Activated T-cell treated with anti-CD3 and anti-CD28 coated beads, Interleukin-2, amount 50 U/mL, for 48 hours (primary cell): ENCODE measurements around the gene YES1.

Source experiments
- DNase-seq, 2 experiments: peaks; one replicate each; pipeline ENCODE4 v3.0.0-alpha.2; 2020

YES1 gene

GRCh38 chr18:681985-682384 is 130.1 kb downstream of the YES1 start:
- DNase-seq = peak; percentile 53 to 62

- DNase-seq = no peak
Observed at GRCh38 chr18:680392-680791, 131.7 kb downstream of the YES1 start.

- no peak for DNase-seq
Observed at GRCh38 chr18:679516-679915, 132.5 kb downstream of the YES1 start.

DNA sequence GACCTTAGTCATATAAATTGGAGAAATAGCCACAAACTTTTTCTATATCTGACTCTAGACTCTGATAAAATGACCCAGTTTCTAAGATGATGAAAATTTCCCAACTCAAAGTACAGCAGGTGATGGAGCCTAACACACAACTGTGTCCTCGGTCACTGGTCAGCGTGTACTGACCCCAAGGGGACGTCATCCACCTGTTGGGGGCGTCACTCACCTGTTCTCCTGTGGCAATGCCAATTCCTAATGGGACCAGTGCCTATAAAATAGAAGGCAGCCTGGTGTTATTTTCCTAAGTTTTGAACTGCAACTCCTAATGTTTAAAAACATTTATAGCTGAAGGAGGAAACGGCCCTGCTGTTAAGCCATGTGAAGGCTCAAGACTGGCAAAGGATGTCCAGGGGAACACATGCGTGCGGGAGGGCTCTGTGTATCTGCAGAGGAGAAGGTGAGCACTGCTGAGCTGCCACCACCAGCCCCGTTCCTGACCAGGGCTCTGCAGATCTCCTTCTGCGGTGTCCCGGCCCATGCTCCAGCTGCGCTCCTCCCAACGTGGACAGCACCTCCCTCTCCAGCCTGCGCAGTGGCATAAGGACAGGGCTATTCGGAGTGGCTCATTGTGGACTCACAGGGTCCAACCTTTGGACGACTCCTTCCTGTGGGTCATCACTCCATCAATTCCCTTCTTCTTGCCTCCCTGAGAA is 133.4 kb downstream of the YES1 start:
- no peak for DNase-seq

DNA sequence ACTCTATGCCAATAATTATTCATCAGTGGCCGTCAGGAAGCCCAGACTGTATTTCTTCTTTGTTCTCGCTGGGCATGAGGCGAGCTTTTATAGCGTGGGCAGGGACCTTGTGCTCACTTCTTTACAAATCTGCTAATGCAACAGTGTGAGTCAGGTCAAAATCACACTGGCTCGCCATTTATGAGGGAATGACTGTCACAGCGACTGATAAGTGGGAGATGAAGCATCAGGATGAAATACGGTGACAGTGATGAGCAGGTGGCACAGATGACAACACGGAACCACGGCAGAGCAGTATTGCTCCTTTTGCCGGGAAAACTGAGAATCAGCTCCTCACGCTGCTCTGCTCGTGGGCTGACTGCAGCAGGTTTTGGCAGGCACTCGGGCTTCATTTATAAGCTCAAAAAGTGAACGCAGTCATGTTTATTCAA is 134.1 kb downstream of the YES1 start:
- peak in 1 of 2 experiments; percentile 20 for DNase-seq

GRCh38 chr18:677145-677544 is 134.9 kb downstream of the YES1 start:
- peak; percentile 11 to 12 for DNase-seq

DNA sequence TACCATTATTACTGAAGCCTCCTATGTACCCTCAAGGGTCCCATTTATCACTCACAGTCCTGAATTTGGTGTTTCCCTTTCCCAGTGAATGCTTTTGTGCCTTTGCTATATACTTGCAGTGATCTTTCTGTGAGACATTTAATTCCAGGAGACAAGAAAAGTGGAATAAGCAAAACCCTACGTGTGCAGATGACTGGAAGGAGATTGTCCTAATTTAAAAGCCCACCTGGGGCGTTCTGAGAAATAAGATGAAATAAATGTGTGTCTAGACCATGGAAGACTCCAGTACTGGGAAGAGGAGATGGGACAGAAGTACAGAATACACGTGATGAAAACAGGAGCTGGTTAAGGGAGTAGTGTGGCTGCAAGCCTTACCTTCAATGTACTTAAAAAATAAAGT is 135.3 kb downstream of the YES1 start:
- DNase-seq = no peak

GRCh38 chr18:676069-676468 is 136.0 kb downstream of the YES1 start:
- peak; percentile 19 to 20 for DNase-seq

DNA sequence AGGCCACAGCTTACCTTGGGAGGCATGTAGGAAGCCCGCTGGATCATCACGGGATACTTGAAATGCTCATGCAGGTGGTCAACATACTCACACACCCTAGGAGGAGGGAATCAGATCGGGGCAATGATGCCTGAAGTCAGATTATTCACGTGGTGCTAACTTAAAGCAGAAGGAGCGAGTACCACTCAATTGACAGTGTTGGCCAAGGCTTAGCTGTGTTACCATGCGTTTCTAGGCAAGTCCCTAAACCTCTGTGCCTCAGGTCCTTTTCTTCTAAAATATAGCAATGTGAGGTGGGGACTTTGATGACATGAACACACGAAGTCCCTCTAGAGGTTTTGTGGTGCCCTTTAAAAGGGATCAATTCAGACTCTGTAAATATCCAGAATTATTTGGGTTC is 136.7 kb downstream of the YES1 start:
- DNase-seq = peak in 1 of 2 experiments; percentile 19

DNA sequence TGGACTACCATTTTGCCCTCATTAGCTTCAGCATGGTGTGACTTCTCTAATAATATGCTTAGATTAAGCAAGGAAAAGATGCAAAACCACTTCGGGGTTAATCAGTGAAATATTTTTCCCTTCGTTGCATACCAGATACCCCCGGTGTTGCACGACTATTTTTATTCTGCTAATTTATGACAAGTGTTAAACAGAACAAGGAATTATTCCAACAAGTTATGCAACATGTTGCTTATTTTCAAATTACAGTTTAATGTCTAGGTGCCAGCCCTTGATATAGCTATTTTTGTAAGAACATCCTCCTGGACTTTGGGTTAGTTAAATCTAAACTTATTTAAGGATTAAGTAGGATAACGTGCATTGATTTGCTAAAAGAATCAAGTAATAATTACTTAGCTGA is 138.3 kb downstream of the YES1 start:
- DNase-seq = no peak

DNA sequence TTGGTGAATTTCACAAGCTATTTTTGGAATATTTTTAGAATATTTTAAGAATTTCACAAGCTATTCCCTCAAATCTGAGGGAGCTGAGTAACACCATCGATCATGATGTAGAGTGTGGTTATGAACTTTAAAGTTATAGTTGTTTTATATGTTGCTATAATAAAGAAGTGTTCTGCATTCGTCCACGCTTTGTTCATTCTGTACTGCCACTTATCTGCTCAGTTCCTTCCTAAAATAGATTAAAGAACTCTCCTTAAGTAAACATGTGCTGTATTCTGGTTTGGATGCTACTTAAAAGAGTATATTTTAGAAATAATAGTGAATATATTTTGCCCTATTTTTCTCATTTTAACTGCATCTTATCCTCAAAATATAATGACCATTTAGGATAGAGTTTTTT is 138.7 kb downstream of the YES1 start:
- DNase-seq = no peak
